CD4-positive, alpha-beta T cell (primary cell): ENCODE measurements around the gene CATSPER4. TPM values are rescaled to one million over a fixed set of nuclear protein-coding genes. Genes with fewer than 3 reads are reported as not detected.

Source experiments
- ATAC-seq: fragments of 200-7000 bp; cut with Tn5 transposase; one replicate; pipeline ENCODE4 v1.10.0; 2022; ENCODE audit warnings: mild to moderate bottlenecking; ENCODE audit not compliant: poor library complexity
- CTCF ChIA-PET: fragments of 350-600 bp; sonication (Branson Sonifier 250); formaldehyde crosslinking; loops from one replicate; lab custom pipeline; 2021; ENCODE audit warnings: antibody characterized with exemption, inconsistent platforms; lab: Charles Lee
- POLR2A ChIA-PET: fragments of 350-600 bp; sonication (Branson Sonifier 250); formaldehyde crosslinking; loops from one replicate; lab custom pipeline; 2021; ENCODE audit warnings: antibody characterized with exemption, inconsistent platforms; lab: Charles Lee
- DNase-seq, 14 experiments: peaks; one replicate each; pipeline ENCODE4 v3.0.0-alpha.2; 2013 to 2020; ENCODE audit warnings: mixed read lengths in 2 of 14
- H3K27ac ChIP-seq, 2 donors: one replicate each; pipeline versions ENCODE4 v1.5.1 to v1.7.0; 2013; ENCODE audit warnings: low read length in 2 of 2, low read depth in 1 of 2, mild to moderate bottlenecking in 1 of 2
- H3K27me3 ChIP-seq, 2 experiments: 1 replicate in 1 of 2; 2 replicates in 1 of 2; pipeline versions ENCODE4 v1.6.1 to v1.7.0; 2013; ENCODE audit warnings: low read length in 2 of 2, control low read depth in 1 of 2, mild to moderate bottlenecking in 1 of 2, moderate library complexity in 1 of 2; ENCODE audit not compliant: insufficient read depth in 2 of 2, control insufficient read depth in 1 of 2
- H3K36me3 ChIP-seq: one replicate; pipeline ENCODE4 v1.6.1; 2013; ENCODE audit warnings: low read length, control low read depth; ENCODE audit not compliant: insufficient read depth
- H3K4me1 ChIP-seq: one replicate; pipeline ENCODE4 v1.6.1; 2013; ENCODE audit warnings: low read length, control low read depth; ENCODE audit not compliant: insufficient read depth
- H3K4me3 ChIP-seq: one replicate; pipeline ENCODE4 v1.5.1; 2013; ENCODE audit warnings: mild to moderate bottlenecking, low read length, moderate library complexity
- H3K9me3 ChIP-seq, 2 experiments: 1 replicate in 1 of 2; 2 replicates in 1 of 2; pipeline versions ENCODE4 v1.6.1 to v1.7.0; 2013; ENCODE audit warnings: low read length in 2 of 2, mild to moderate bottlenecking in 2 of 2, control low read depth in 1 of 2, moderate library complexity in 1 of 2; ENCODE audit not compliant: control insufficient read depth in 1 of 2, insufficient read depth in 1 of 2
- H3K27ac Mint-ChIP-seq: one replicate; pipeline ENCODE4 v1.8.0; 2020; ENCODE audit warnings: mixed read lengths
- H3K27me3 Mint-ChIP-seq: one replicate; pipeline ENCODE4 v1.8.0; 2021; ENCODE audit warnings: mixed read lengths
- H3K36me3 Mint-ChIP-seq: one replicate; pipeline ENCODE4 v1.8.0; 2021; ENCODE audit warnings: low read depth, mixed read lengths
- H3K4me1 Mint-ChIP-seq: one replicate; pipeline ENCODE4 v1.8.0; 2021; ENCODE audit warnings: low read depth, mixed read lengths
- H3K4me3 Mint-ChIP-seq: one replicate; pipeline ENCODE4 v1.8.0; 2020; ENCODE audit warnings: mild to moderate bottlenecking, mixed read lengths
- H3K9me3 Mint-ChIP-seq: one replicate; pipeline ENCODE4 v1.8.0; 2020; ENCODE audit warnings: mixed read lengths
- intact Hi-C, 2 experiments: fragments of 100-400 bp; cut with DNase I in 1 of 2; cut with micrococcal nuclease in 1 of 2; formaldehyde crosslinking; loops; one replicate each; pipeline versions ENCODE4 v1.15.1 to v1.9.0; 2023 to 2025; cut with DNase I, micrococcal nuclease
- polyA plus RNA-seq, 2 donors: library from polyadenylated mRNA; unstranded; fragments of 120-200 nt; gene quantifications; one replicate each; pipeline ENCODE4 v1.2.1, GENCODE V29; 2013
- total RNA-seq, 174 experiments: library from RNA in 2 of 174; stranded (reverse) in 2 of 174; gene quantifications; one replicate each; pipeline ENCODE4 v1.2.3 and lab custom pipeline; 2021 to 2026
- TF ChIP-seq, protein P1 (sequence below): fragments of 200-600 bp; IDR thresholded peaks from one replicate; pipeline ENCODE4 v1.8.0; 2022; ENCODE audit warnings: antibody characterized with exemption, mild to moderate bottlenecking

The CATSPER4 gene
- not detected for total RNA-seq
- polyA plus RNA-seq (2013, experiment 1 of 2): not detected
- not detected for polyA plus RNA-seq (2013, experiment 2 of 2)
- total RNA-seq (lab: John Stamatoyannopoulos, UW): 0 to 0.86 (median 0) reads per million in 172 experiments

DNA sequence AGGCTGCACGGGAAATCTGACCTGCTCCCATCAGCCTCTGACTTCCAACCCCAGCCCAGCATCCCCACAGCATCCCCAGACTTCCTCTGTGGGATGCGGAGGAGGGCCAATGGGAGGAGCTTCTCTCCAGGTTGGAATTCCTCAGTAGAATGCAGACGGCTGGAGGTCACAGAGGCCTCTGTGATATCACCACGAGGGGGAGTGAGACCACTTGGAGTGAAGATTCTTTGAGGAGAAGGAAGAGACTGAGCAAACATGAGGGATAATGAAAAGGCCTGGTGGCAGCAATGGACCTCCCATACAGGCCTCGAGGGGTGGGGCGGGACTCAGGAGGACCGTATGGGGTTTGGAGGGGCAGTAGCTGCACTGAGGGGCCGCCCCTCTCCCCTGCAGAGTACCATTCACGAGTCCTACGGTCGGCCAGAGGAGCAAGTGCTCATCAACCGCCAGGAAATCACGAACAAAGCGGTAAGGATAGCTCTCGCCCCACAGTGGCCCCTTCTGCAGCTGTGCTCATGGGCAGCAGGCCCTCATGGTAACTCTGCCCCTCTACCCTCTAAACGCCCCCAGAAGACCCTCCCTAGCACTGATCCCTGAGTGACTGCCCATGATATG is at the start of gene CATSPER4:
CATSPER4 (plus strand) TSS at position 230 of the 615 bp plus-strand sequence; CDS start at position 256, 26 bp downstream.
- Mint-ChIP-seq H3K27ac (no peak within 1 kb of the TSS), H3K36me3 (no peaks in the 10 kb centered on the region), H3K27me3 (no peaks in the 10 kb centered on the region), H3K4me1 (peaks cover 17% of the 10 kb centered on the region), H3K4me3 (no peak within 1 kb of the TSS), H3K9me3 (no peaks in the 10 kb centered on the region)
- CTCF ChIA-PET: interaction anchor here (1.0 to 3.5 kb wide), 2 partner anchors 21 to 44 kb away, joined by 3 to 12 read pairs; partner anchors contain the start of genes CEP85 and ZNF593
- no peak for ATAC-seq
- Histone ChIP-seq H3K27ac (no peak within 1 kb of the TSS), H3K9me3 (no peaks in the 10 kb centered on the region), H3K27me3 (no peaks in the 10 kb centered on the region), H3K36me3 (no peaks in the 10 kb centered on the region), H3K4me1 (peaks cover 11% of the 10 kb centered on the region), H3K4me3 (no peak within 1 kb of the TSS)
- intact Hi-C loops: no loop called here
- peak in 4 of 14 experiments; percentile 17 to 40 (median 30) for DNase-seq
- TF ChIP-seq, protein P1, sequence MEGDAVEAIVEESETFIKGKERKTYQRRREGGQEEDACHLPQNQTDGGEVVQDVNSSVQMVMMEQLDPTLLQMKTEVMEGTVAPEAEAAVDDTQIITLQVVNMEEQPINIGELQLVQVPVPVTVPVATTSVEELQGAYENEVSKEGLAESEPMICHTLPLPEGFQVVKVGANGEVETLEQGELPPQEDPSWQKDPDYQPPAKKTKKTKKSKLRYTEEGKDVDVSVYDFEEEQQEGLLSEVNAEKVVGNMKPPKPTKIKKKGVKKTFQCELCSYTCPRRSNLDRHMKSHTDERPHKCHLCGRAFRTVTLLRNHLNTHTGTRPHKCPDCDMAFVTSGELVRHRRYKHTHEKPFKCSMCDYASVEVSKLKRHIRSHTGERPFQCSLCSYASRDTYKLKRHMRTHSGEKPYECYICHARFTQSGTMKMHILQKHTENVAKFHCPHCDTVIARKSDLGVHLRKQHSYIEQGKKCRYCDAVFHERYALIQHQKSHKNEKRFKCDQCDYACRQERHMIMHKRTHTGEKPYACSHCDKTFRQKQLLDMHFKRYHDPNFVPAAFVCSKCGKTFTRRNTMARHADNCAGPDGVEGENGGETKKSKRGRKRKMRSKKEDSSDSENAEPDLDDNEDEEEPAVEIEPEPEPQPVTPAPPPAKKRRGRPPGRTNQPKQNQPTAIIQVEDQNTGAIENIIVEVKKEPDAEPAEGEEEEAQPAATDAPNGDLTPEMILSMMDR: no peak
- POLR2A ChIA-PET: no interaction called here

GRCh38 chr1:26142159-26142558 is 48.2 kb upstream of the CATSPER4 start:
- Mint-ChIP-seq H3K36me3 (no peaks in the 10 kb centered on the region), H3K27me3 (no peaks in the 10 kb centered on the region), H3K4me3 (no peak overlapping the region), H3K27ac (no peak overlapping the region), H3K4me1 (peaks cover 20% of the 10 kb centered on the region), H3K9me3 (no peaks in the 10 kb centered on the region)
- TF ChIP-seq, protein P1: no peak
- ATAC-seq: no peak
- H3K9me3 ChIP-seq: no peaks in the 10 kb centered on the region
- no peak overlapping the region for H3K4me3 ChIP-seq
- no peak for DNase-seq
- POLR2A ChIA-PET: interaction anchor here (0.9 to 1.3 kb wide), 2 partner anchors 12 to 16 kb away, joined by 3 to 11 read pairs; no protein-coding TSS in a partner anchor
- CTCF ChIA-PET: interaction anchor here (0.6 to 1.8 kb wide), 5 partner anchors 15 to 275 kb away, joined by 3 to 4 read pairs (median 3); no protein-coding TSS in a partner anchor
- no peaks in the 10 kb centered on the region for H3K36me3 ChIP-seq
- peaks cover 12% of the 10 kb centered on the region for H3K4me1 ChIP-seq
- intact Hi-C loops: loop anchor here in 1 of 2 experiments (2.0 kb wide), 1 partner anchor 13 kb away; no protein-coding TSS in a partner anchor
- no peak overlapping the region for H3K27ac ChIP-seq
- H3K27me3 ChIP-seq: no peaks in the 10 kb centered on the region

DNA sequence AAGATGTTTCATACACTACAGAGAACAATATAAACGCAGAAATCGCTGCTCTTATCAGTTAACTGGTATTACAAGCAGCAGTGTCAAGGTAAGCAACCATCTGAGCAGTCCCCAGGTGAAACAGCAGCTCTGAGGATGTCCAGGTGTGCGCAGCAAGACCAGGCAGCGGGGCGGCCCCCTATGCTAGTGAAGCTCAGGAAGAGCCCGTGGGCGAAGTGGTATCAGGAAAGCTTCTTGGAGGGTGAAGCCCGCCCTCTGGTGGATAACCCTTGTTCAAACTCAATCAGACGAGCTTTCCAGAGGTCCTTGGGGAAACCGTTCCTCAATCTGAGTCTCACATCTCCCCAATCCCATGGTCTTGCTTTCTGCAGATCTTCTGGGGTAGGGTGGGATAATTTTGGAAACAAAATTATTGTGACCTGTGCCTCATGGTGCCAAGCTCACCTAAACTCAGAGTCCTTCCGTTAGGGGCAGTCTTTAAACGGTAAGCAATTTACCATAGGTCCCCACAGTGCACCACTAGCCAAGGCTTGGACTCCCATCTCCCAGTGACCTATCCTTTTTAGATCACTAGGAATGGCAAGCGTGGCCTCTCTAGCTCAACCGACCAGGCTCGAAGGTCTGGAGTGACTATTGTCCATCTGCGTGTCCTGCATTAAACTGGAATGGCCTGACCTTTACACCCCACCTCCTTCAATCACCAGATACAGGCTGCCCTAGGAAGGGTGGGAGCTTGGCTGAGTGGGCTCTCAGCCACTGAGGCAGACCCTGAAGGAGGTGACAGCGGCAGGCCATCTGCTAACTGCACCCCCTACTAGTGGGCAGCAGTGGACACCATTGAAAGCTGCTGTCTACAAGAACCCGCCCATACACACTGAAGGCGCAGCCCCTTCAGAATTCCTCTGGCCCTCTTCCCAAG is 45.1 kb upstream of the CATSPER4 start:
- Mint-ChIP-seq H3K27me3 (no peaks in the 10 kb centered on the region), H3K9me3 (no peaks in the 10 kb centered on the region), H3K4me1 (peaks cover 6% of the 10 kb centered on the region), H3K4me3 (no peak overlapping the region), H3K27ac (no peak overlapping the region), H3K36me3 (no peaks in the 10 kb centered on the region)
- ChIA-PET CTCF (interaction anchor here (0.5 to 4.4 kb wide), 16 partner anchors 9 to 109 kb away, joined by 3 to 44 read pairs (median 12); partner anchors contain the start of genes CEP85, PDIK1L and ZNF593), POLR2A (interaction anchor here (0.8 to 3.0 kb wide), 11 partner anchors 19 to 250 kb away, joined by 3 to 38 read pairs (median 5); partner anchors contain the start of genes CEP85, PDIK1L and ZNF593)
- H3K9me3 ChIP-seq: no peaks in the 10 kb centered on the region
- ATAC-seq (peak; percentile 97), DNase-seq (peak; percentile 54 to 91 (median 74))
- H3K36me3 ChIP-seq: no peaks in the 10 kb centered on the region
- H3K27me3 ChIP-seq: no peaks in the 10 kb centered on the region
- no peak overlapping the region for H3K4me3 ChIP-seq
- peaks cover 9% of the 10 kb centered on the region for H3K4me1 ChIP-seq
- TF ChIP-seq, protein P1: peak; percentile 86
- intact Hi-C loops: loop anchor here (1.0 kb wide), 3 partner anchors 19 to 109 kb away; no protein-coding TSS in a partner anchor
- H3K27ac ChIP-seq: no peak overlapping the region
